Fibroblast of lung (primary cell): ENCODE measurements around the gene SPAG7. TPM values are rescaled to one million over a fixed set of nuclear protein-coding genes. Genes with fewer than 3 reads are reported as not detected.

Source experiments
- DNase-seq, 2 donors: peaks; one replicate each; pipeline versions ENCODE4 v3.0.0 to v3.0.0-alpha.2; 2010; ENCODE audit warnings: low read depth in 2 of 2
- H2AFZ ChIP-seq: 2 replicates; pipeline ENCODE4 v1.5.1; 2012; ENCODE audit warnings: low read length, control low read depth, inconsistent platforms
- H3K27ac ChIP-seq: 2 replicates; pipeline ENCODE4 v1.5.1; 2011; ENCODE audit warnings: low read length, control low read depth; ENCODE audit not compliant: insufficient read depth
- H3K27me3 ChIP-seq: 2 replicates; pipeline ENCODE4 v1.5.1; 2011; ENCODE audit warnings: mild to moderate bottlenecking, low read length; ENCODE audit not compliant: control insufficient read depth, insufficient read depth
- H3K36me3 ChIP-seq: 2 replicates; pipeline ENCODE4 v1.5.1; 2011; ENCODE audit warnings: low read length; ENCODE audit not compliant: control insufficient read depth, insufficient read depth
- H3K4me1 ChIP-seq: 2 replicates; pipeline ENCODE4 v1.5.1; 2011; ENCODE audit warnings: low read length; ENCODE audit not compliant: control insufficient read depth, insufficient read depth; ENCODE audit errors: extremely low read depth
- H3K4me2 ChIP-seq: 2 replicates; pipeline ENCODE4 v1.5.1; 2011; ENCODE audit warnings: low read length, control low read depth; ENCODE audit not compliant: insufficient read depth; ENCODE audit errors: extremely low read depth
- H3K4me3 ChIP-seq, 4 experiments: fragments of 200-600 bp in 1 of 4; sonication (generic) in 1 of 4; replicated peaks in 1 of 4; 2 replicates each; pipeline ENCODE4 v1.5.1; 2011 to 2016; ENCODE audit warnings: low read length in 4 of 4, low read depth in 3 of 4, mild to moderate bottlenecking in 3 of 4, control low read depth in 2 of 4, inconsistent platforms in 1 of 4, mixed read lengths in 1 of 4; ENCODE audit not compliant: insufficient read depth in 1 of 4; ENCODE audit errors: control extremely low read depth in 1 of 4
- H3K79me2 ChIP-seq: 2 replicates; pipeline ENCODE4 v1.5.1; 2012; ENCODE audit warnings: mild to moderate bottlenecking, low read length, inconsistent platforms; ENCODE audit not compliant: control insufficient read depth, insufficient read depth
- H3K9ac ChIP-seq: 2 replicates; pipeline ENCODE4 v1.5.1; 2011; ENCODE audit warnings: mild to moderate bottlenecking, low read length, control low read depth; ENCODE audit not compliant: insufficient read depth
- H3K9me3 ChIP-seq: 2 replicates; pipeline ENCODE4 v1.5.1; 2012; ENCODE audit warnings: low read depth, low read length; ENCODE audit not compliant: control insufficient read depth, insufficient read depth
- H4K20me1 ChIP-seq: 2 replicates; pipeline ENCODE4 v1.5.1; 2011; ENCODE audit warnings: low read length; ENCODE audit not compliant: control insufficient read depth, insufficient read depth; ENCODE audit errors: extremely low read depth
- EZH2 ChIP-seq: IDR thresholded peaks from 2 replicates; pipeline ENCODE4 v1.5.1; 2012; ENCODE audit warnings: low read length, control low read depth, mild to moderate bottlenecking; ENCODE audit errors: missing control alignments
- polyA plus RNA-seq, 2 donors: library from polyadenylated mRNA; depleted of rRNA in 1 of 2; stranded (reverse) in 1 of 2; unstranded in 1 of 2; fragments of >200 nt; gene quantifications; 2 replicates each; pipeline ENCODE4 v1.2.1, GENCODE V29; 2011 to 2012; ENCODE audit warnings: missing spikeins in 1 of 2
- total RNA-seq: library from RNA; depleted of rRNA; stranded (reverse); fragments of >200 nt; gene quantifications from 2 replicates; pipeline ENCODE4 v1.2.1, GENCODE V29; 2014
- TF ChIP-seq, protein P1 (sequence below), 2 donors: IDR thresholded peaks in 1 of 2; conservative IDR thresholded peaks in 1 of 2; 1 replicate in 1 of 2; 2 replicates in 1 of 2; pipeline ENCODE4 v1.5.1; 2011 to 2012; ENCODE audit warnings: low read length in 2 of 2, control low read depth in 1 of 2, inconsistent platforms in 1 of 2, low read depth in 1 of 2, mild to moderate bottlenecking in 1 of 2

Gene SPAG7
- total and polyA plus RNA-seq, 2 donors (not counting 1 experiment from before 2014, with no cell fraction given), result 62.8 to 83.0 TPM

DNA sequence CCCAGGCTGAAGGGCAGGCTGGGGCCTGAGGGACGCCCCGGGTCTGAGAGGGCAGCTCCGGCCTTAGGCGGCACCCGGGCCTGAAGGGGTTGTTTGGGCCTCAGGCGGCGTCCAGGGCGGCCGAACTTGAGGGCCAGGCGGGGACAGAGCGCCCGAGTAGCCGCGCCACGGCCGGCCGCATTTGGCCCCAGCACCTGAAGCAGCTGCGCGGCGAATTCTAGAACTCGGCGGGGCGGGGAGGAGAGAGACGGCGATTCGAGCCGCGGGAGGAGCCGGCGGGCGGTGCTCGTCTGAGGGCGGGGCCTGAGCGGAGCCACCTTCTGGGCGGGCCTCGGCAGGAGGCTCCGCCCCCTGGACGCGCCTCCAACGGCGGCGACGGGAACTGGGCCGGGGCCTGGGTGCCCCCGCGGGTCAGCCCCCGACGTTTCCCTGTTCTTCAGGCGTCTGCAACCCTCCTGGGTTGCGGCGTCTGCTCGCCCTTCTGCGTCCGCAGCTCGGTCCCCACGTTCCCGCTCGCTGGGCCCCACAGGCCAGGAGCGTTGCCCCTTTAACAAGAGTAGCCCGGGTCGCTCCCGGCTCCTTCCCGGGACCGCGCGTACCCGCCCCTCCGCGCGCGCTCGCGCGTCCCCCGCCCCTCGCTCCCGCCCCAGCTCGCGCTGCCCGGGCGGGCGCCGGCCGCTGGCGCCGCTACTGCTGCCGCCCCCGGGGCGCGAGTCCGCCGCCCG, 29.8 kb upstream of the SPAG7 start, which contains the start of the genes INCA1 and KIF1C:
Gene INCA1, minus strand, starts transcription at position 221 of the 725 bp plus-strand sequence. CDS start 3,085 bp downstream, outside the sequence.
Gene KIF1C, plus strand, starts transcription at position 649 of the 725 bp plus-strand sequence. CDS start 2,297 bp downstream, outside the sequence.
- peak; percentile 85 for DNase-seq
- TF ChIP-seq EZH2, result no peak
- TF ChIP-seq, protein P1, sequence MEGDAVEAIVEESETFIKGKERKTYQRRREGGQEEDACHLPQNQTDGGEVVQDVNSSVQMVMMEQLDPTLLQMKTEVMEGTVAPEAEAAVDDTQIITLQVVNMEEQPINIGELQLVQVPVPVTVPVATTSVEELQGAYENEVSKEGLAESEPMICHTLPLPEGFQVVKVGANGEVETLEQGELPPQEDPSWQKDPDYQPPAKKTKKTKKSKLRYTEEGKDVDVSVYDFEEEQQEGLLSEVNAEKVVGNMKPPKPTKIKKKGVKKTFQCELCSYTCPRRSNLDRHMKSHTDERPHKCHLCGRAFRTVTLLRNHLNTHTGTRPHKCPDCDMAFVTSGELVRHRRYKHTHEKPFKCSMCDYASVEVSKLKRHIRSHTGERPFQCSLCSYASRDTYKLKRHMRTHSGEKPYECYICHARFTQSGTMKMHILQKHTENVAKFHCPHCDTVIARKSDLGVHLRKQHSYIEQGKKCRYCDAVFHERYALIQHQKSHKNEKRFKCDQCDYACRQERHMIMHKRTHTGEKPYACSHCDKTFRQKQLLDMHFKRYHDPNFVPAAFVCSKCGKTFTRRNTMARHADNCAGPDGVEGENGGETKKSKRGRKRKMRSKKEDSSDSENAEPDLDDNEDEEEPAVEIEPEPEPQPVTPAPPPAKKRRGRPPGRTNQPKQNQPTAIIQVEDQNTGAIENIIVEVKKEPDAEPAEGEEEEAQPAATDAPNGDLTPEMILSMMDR (conservative IDR thresholded peaks at IDR 0.05 in 1 of 2, IDR thresholded peaks at IDR 0.05 in 1 of 2; ENCODE audit: low read depth in 1 of 2, low read length in 2 of 2), result no peak

GRCh38 chr17:4994081-4994595, 26.5 kb upstream of the SPAG7 start:
- H3K27me3 ChIP-seq, result no peaks in the 10 kb centered on the region
- TF ChIP-seq EZH2, result no peak
- TF ChIP-seq, protein P1 (conservative IDR thresholded peaks at IDR 0.05 in 1 of 2, IDR thresholded peaks at IDR 0.05 in 1 of 2; ENCODE audit: low read depth in 1 of 2, low read length in 2 of 2), result no peak
- H4K20me1 ChIP-seq, result no peaks in the 10 kb centered on the region
- H3K4me2 ChIP-seq, result no peak overlapping the region
- H3K27ac ChIP-seq, result no peak overlapping the region
- H3K4me3 ChIP-seq, result no peak overlapping the region
- no peaks in the 10 kb centered on the region for H3K4me1 ChIP-seq
- H3K79me2 ChIP-seq, result peaks cover 11% of the 10 kb centered on the region
- H3K9ac ChIP-seq, result no peak overlapping the region
- no peak for DNase-seq
- H2AFZ ChIP-seq, result no peak overlapping the region
- H3K9me3 ChIP-seq, result no peaks in the 10 kb centered on the region
- H3K36me3 ChIP-seq, result no peaks in the 10 kb centered on the region

More for the DNA sequence above, 29.8 kb upstream of the SPAG7 start, which contains the start of the genes INCA1 and KIF1C:
- H3K4me3 ChIP-seq, result peak within 1 kb of the TSS; percentile 68 to 95 (median 92)
- H3K36me3 ChIP-seq, result peaks cover 11% of the 10 kb centered on the region
- no peaks in the 10 kb centered on the region for H4K20me1 ChIP-seq
- peaks cover 29% of the 10 kb centered on the region for H3K79me2 ChIP-seq
- no peaks in the 10 kb centered on the region for H3K9me3 ChIP-seq
- H3K27me3 ChIP-seq, result no peaks in the 10 kb centered on the region
- peaks cover 12% of the 10 kb centered on the region for H3K4me1 ChIP-seq
- H3K27ac ChIP-seq, result peak within 1 kb of the TSS; percentile 61
- H3K9ac ChIP-seq, result peak within 1 kb of the TSS; percentile 67
- peak within 1 kb of the TSS; percentile 90 for H2AFZ ChIP-seq
- H3K4me2 ChIP-seq, result peak within 1 kb of the TSS; percentile 86

DNA sequence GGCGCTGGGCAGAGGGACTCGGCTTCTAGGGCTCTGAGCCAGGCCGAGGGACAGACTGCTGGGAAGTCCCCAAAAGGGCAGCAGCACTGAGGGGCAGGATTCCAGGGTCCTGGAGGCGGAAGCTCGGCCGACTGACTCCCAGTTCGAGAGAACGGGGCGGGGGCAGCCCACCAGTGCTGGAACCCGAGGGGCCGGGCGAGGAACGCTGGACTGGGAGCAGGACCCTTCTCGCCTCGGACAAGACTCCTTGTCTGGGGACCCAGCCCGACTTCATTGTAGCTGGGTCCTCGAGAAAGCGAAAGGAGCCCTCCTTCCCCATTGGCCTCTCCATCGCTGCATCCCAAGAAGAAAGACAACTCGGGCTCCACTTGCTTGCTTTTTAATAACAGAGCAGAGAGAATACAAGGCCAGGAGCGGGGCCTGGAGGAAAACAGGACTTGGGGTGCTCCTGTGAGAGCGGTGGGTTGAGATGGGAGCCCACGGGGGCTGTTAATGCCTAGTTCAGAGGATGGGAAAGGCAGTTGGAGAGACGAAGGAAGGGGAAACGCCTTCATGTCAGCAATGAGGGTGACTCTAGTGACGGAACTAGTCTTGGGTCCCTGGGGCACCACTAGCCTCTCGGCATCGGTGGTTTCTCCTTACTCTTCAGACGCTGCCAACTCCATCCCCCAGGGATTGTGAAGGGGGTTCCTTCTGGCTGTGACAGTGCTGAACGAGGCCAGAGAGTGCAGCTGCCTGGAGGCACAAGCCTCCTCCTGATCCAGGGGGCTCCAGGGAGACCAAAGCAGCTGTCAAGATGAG, 20.4 kb upstream of the SPAG7 start:
- peak overlapping the region; percentile 87 for H3K27ac ChIP-seq
- H3K4me2 ChIP-seq, result peak overlapping the region; percentile 96
- peak overlapping the region; percentile 82 for H3K9ac ChIP-seq
- no peaks in the 10 kb centered on the region for H4K20me1 ChIP-seq
- no peaks in the 10 kb centered on the region for H3K9me3 ChIP-seq
- H3K27me3 ChIP-seq, result no peaks in the 10 kb centered on the region
- TF ChIP-seq, protein P1 (conservative IDR thresholded peaks at IDR 0.05 in 1 of 2, IDR thresholded peaks at IDR 0.05 in 1 of 2; ENCODE audit: low read depth in 1 of 2, low read length in 2 of 2), result no peak
- TF ChIP-seq EZH2, result no peak
- H3K4me3 ChIP-seq, result peak overlapping the region; percentile 81 to 98 (median 85)
- peaks cover 8% of the 10 kb centered on the region for H3K79me2 ChIP-seq
- H2AFZ ChIP-seq, result peak overlapping the region; percentile 90
- H3K4me1 ChIP-seq, result peaks cover 7% of the 10 kb centered on the region
- peaks cover 3% of the 10 kb centered on the region for H3K36me3 ChIP-seq
- peak in 1 of 2 donors; percentile 20 for DNase-seq
